GM12892 (cell line): ENCODE data around the gene C1GALT1. TPM values are rescaled to one million over a fixed set of nuclear protein-coding genes. Genes with fewer than 3 reads are reported as not detected.
A peak's percentile ranks its signal among the peaks of the same experiment; 100 is the strongest.
"Not testable (repeated sequence)": the region's sequence is repeated elsewhere in the genome, so short reads cannot be mapped to it uniquely, and the experiment has no call there.

Source experiments
- DNase-seq: peaks from one replicate; pipeline ENCODE4 v3.0.0; 2011; ENCODE audit not compliant: insufficient read length
- FAIRE-seq: peaks from 2 replicates; lab custom pipeline; 2011; peaks lifted over from hg19 to GRCh38; lab: Jason Lieb, UNC
- POLR2A ChIP-seq: IDR thresholded peaks from 2 replicates; pipeline ENCODE4 v1.6.1; 2011; ENCODE audit warnings: low read depth, low read length, control low read depth
- POLR2AphosphoS5 ChIP-seq: IDR thresholded peaks from 2 replicates; pipeline ENCODE4 v1.6.1; 2011; ENCODE audit warnings: low read depth, low read length, control low read depth
- TAF1 ChIP-seq: IDR thresholded peaks from 2 replicates; pipeline ENCODE4 v1.6.1; 2011; ENCODE audit warnings: low read depth, mild to moderate bottlenecking, control low read depth, low read length, borderline replicate concordance
- polyA plus RNA-seq: library from polyadenylated mRNA; unstranded; fragments of >200 nt; gene quantifications from one replicate; pipeline ENCODE4 v1.2.1, GENCODE V29; 2012; ENCODE audit warnings: missing spikeins, inconsistent platforms; ENCODE audit not compliant: missing spikeins

The C1GALT1 gene
- 13.6 TPM for polyA plus RNA-seq

DNA sequence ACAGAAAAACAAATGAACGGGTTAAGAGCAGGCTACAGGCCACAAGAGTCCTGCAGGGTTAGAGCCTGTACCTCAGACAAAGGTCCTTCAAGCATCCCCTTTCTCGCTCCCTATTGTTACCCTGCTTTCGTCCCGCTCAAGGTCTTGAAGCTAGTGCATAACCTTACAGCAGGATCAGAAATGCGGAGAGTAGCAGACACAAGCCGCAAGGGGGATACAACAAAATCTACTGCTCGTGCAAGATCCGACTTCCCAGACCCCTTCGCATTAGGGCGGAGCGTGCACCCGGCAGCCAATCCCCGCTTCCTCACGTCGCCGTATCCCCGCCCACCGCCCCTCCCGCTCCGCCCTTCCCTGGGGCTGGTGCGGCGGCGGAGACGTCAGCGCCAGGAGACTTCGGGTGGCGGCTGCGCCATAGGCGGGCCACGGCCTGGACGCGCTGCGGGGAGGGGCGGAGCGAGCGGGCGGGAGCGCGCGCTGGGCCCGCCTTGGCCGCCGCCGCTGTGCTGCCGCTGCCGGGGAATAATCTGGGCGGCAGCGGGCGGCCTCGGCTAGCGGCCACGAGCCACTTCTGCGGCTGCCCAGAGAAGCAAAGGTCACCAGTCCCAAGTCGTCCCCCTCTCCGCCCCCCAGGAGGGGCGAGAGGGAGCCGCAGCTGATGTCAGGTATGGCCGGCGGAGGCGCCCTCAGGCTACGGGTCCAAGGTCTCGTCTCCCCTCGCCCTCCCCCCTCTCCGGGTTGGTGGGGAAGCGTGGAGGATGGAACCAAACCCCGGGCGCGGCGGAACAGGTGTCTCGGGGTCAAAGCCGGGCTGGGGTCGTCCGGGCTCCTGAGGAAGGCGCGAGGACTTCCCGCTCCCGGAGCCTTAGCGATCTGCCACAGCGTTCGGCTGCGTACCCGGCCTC is at the start of gene C1GALT1:
TSS of gene C1GALT1 (plus strand) at position 389 of the 905 bp plus-strand sequence. CDS start 51,776 bp downstream, outside the sequence.
- DNase-seq: peak; percentile 64
- peak; percentile 81 for TF ChIP-seq POLR2AphosphoS5
- peak; percentile 81 for TF ChIP-seq POLR2A
- peak; percentile 30 for TF ChIP-seq TAF1
- peak; percentile 97 for FAIRE-seq

DNA sequence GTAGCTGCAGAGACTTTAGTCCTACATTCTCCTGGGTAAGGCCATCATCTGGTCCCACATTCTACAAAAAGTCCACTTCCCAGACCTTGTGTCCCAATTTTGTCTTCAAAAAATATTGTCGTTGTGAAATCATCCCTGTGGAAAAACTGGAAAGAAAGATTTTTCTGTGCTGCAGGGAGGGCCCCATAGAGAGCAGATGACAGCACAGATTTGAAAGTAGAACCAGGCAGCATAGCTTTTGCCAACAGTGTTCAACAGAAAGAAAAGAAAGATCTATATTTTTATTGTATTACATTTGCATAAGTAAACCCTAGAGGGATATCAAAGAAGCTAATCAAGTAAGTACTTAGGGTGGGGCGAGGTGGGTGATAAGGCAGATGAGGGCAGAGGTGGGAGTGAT is 48.3 kb upstream of the C1GALT1 start:
- TF ChIP-seq TAF1 (no peak), POLR2A (no peak), POLR2AphosphoS5 (no peak)
- FAIRE-seq (no peak), DNase-seq (no peak)

DNA sequence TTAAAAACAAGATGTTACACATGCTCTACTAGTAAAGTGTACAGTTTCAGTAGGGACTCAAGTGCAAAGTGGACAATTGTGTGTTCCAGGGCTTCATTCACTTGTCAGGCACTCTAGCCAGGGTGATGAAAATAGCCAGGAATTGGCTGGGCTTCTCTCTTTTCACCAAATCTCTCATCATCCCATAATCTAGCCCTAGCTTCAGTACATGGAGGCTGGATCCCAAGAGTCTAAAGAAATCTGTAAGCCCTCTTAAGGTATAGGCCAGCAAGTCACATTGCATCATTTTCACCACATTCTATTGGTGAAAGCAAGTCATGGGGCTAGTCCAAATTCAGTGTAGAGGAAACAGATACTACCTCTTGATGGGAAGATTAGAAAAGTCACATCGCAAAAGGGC is 47.3 kb upstream of the C1GALT1 start:
- TF ChIP-seq POLR2AphosphoS5: no peak
- TF ChIP-seq TAF1: no peak
- TF ChIP-seq POLR2A: no peak
- DNase-seq (no peak), FAIRE-seq (no peak)

DNA sequence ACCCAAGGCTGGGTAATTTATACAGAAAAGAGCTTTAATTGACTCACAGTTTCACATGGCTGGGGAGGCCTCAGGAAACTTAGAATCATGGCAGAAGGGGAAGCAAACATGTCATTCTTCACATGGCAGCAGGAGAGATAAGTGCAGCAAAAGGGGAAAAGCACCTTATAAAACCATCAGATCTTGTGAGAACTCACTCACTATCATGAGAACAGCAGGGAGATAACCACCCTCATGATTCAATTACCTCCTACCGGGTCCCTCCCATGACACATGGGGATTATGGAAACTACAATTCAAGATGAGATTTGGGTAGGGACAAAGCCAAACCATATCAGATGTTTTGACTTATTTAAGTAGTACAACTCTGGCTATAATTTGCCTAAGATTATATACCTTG is 46.4 kb upstream of the C1GALT1 start:
- not testable (repeated sequence) for FAIRE-seq, DNase-seq

DNA sequence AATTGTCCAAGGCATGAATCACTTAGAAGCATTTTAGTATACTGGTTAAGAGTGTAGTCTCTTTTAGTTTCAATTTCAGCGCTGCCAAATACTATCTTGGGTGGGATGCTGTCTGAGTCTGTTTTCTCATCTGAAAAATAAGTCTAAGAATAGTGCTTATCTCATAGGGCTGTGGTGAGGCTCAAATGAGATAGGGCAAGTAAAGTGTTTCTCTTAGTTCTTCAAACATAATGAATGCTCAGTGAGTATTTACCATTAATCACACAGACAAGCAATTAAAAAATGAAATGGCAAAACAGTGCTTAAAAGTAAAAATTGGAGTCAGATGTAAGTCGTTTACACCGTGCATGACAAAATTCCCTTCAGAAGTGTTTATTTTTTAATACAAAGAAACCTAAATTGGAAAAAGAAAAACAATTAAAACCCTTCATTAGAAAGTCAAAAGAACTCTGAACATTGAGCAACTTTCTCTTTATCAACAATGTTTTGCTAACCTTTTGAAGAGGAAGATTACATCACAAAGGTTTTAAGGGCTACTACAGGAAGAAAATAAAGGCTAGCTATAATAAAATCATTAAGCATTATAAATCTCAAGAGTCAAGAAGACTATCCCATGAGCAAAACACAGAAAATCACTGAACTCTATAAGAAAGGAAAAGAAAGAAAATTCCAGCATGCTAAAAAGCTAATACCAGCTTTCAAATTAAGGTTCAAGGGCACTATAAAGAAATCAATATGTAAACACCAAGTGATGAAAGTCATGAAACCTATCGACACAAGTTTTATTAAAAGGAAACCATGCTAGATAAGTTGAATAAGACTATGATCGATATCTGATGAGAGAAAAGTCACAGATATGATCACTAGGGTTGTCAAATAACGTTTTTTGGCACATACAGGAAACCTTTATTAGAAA is 45.6 kb upstream of the C1GALT1 start:
- FAIRE-seq: no peak
- TF ChIP-seq POLR2AphosphoS5: no peak
- TF ChIP-seq POLR2A: no peak
- TF ChIP-seq TAF1: no peak
- DNase-seq: no peak

DNA sequence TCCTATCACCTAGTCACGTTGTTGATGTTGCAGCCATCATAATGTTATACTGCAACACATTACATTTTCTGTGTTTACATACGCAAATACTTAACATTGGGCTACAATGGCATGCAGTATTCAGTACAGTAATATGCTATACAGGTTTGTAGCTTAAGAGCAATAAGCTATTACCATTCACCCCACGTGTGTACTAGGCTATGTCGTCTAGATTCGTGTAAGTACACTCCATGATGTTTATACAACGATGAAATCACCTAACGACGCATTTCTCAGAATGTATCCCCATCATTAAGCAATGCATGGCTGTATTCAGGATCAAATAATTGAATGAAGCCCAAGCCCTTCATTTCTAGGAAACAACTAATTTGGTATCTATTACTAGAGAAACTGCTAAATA is 43.4 kb upstream of the C1GALT1 start:
- TF ChIP-seq POLR2AphosphoS5 (no peak), POLR2A (no peak), TAF1 (no peak)
- FAIRE-seq: no peak
- DNase-seq: no peak

DNA sequence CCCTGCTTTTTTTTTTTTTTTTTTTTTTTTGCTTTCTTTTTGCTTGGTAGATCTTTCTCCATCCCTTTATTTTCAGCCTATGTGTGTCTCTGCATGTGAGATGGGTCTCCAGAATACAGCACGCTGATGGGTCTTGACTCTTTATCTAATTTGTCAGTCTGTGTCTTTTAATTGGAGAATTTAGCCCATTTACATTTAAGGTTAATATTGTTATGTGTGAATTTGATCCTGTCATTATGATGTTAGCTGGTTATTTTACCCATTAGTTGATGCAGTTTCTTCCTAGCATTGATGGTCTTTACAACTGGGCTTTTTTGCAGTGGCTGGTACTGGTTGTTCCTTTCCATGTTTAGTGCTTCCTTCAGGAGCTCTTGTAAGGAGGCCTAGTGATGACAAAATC is 38.9 kb upstream of the C1GALT1 start:
- not testable (repeated sequence) for FAIRE-seq, DNase-seq

DNA sequence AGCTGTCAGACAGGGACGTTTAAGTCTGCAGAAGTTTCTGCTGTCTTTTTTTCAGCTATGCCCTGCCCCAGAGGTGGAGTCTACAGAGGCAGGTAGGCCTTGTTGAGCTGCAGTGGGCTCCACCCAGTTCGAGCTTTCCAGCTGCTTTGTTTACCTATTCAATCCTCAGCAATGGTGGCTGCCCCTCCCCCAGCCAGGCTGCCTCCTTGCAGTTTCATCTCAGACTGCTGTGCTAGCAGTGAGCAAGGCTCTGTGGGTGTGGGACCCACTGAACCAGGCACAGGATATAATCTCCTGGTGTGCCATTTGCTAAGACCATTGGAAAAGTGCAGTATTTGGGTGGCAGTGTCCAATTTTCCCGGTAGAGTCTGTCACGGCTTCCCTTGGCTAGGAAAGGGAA is 37.2 kb upstream of the C1GALT1 start:
- FAIRE-seq, DNase-seq: not testable (repeated sequence)

DNA sequence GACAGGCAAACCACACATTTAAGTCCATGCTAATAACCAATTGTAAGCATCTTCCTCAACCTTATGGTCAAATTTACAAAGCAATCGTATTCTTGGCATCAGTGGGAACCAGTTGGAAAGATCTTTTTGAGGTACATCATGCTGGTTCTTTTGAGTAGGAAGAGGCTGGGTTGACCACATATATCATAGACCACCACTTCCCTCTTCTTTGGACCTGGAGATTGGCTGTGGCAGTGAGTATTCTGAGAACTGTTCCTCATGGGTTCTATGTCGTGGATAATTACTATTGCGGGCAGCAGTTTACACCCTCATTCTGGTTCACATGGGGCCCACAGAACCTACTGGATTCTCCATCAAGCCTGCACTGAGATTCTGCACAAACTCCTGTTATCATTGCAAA is 35.5 kb upstream of the C1GALT1 start:
- FAIRE-seq: no peak

DNA sequence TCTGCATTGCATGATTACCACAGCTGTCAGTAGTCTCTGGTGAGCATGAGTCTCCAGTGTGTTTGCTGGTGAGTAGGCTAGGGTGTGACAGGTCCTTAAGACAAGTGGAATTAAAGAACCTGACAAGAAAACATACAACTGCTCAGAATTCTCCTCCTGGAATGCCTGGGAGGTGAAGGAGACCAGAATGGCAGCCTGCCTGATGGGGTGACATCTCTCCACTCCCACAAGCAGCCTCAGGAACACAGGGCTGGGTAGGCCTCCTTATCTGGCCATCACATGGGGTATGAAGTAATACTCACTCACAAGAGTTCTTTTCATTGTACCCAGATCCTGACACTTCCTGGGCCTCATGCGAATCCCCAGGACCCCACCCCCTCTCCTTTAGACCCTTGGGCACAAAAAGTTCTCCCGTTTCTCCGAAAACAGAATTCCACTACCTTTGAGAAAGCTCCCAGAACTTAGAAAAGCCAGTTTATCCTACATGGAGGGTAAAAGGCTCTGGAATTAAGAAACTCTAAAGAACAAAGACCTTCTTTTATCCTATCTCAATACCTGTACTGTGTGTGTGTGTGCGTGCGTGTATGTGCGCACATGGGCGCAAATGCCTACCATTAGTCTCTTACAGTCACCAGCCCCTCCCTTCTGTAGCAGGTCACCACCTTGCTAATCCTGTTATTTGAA is 33.4 kb upstream of the C1GALT1 start:
- FAIRE-seq: no peak
- TF ChIP-seq POLR2AphosphoS5 (no peak), POLR2A (no peak), TAF1 (no peak)
- no peak for DNase-seq

More for the DNA sequence above, 35.5 kb upstream of the C1GALT1 start:
- DNase-seq: no peak
- TF ChIP-seq POLR2A (no peak), TAF1 (no peak), POLR2AphosphoS5 (no peak)

DNA sequence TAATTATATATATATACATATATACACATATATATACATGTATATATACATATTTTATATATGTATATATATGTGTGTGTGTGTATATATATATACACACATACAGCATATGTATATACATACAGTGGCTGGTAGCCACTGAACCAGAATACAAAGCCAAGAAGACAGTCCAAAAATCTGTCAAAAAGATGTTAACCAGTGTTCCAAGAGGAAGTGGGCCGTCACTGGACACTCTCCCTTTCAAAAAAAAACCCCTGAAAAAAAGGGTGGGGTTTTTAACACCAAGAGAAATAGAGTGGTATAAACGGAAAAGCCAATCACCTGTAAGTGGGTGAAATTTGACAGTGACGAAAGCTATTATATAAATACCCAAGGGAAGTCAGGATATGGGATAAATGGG is 31.1 kb upstream of the C1GALT1 start:
- no peak for DNase-seq
- TF ChIP-seq POLR2AphosphoS5 (no peak), POLR2A (no peak), TAF1 (no peak)
- no peak for FAIRE-seq
